Stimulated activated CD8-positive, alpha-beta memory T cell treated with anti-CD3 and anti-CD28 coated beads, Interleukin-12 subunit alpha, Interleukin-12 subunit beta, amount 100 ng/mL, for 24 hours (primary cell): ENCODE data around the gene PFKFB3.
"Not testable (repeated sequence)": the region's sequence is repeated elsewhere in the genome, so short reads cannot be mapped to it uniquely, and the experiment has no call there.

Experiments used
- DNase-seq: peaks from one replicate; pipeline ENCODE4 v3.0.0-alpha.2; 2020; ENCODE audit errors: extremely low read depth

Gene PFKFB3

DNA sequence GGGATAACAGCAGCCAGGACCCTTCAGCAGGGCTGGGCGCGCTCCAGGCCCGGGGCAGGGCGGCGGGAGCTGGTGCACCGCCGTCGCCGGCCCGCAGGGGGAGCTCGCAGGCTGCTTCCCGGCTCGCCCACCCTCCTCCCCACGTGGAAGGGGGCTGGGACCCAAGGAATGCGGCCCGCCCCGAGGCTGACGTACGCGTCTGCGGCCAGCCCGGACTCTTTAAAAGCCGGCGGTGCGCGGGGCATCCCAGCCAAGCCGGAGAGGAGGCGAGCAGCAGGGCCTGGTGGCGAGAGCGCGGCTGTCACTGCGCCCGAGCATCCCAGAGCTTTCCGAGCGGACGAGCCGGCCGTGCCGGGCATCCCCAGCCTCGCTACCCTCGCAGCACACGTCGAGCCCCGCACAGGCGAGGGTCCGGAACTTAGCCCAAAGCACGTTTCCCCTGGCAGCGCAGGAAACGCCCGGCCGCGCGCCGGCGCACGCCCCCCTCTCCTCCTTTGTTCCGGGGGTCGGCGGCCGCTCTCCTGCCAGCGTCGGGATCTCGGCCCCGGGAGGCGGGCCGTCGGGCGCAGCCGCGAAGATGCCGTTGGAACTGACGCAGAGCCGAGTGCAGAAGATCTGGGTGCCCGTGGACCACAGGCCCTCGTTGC is at the start of gene PFKFB3:
TSS of gene PFKFB3 (plus strand) at position 249 of the 647 bp plus-strand sequence. CDS start at position 578, 329 bp downstream.
- peak; percentile 68 for DNase-seq

DNA sequence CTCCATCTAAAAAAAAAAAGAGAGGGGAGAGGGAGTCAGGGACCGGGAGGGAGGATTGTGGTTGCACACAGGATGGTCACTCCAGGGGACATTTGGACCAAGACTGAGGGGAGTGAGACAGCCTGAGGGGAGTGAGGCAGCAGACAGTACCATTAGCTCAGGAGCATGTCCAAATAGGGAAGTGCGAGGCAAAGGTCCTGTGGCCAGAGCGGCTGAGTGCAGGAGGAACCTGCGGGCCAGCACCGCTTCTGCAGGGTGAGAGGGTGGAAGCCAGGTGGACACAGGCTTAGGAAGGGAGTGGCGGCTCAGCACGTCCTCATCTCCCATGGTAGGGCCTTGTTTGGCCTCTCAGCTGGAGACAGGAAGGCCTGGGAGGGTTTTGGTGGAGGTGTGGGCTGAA is 48.9 kb upstream of the PFKFB3 start:
- DNase-seq = no peak

DNA sequence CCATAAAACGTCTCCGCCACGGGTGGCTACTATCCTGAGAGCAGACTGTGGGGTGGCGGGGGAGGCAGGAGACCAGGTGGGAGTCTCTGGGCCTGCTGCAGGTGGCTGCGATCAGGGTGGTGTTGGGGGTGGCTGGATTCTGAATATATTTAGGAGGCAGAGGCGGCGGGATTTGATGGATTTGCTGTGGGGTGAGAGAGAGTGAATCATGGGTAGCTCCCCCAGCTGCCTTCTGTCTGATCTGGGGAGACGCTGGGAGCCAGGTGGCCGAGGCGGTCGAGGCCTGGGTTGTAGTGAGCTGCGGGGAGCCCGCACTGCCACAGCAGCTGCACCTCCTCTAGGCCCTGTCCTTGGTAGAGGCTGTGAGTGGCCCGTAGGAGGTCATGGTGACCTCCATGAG is 48.2 kb upstream of the PFKFB3 start:
- DNase-seq = no peak

DNA sequence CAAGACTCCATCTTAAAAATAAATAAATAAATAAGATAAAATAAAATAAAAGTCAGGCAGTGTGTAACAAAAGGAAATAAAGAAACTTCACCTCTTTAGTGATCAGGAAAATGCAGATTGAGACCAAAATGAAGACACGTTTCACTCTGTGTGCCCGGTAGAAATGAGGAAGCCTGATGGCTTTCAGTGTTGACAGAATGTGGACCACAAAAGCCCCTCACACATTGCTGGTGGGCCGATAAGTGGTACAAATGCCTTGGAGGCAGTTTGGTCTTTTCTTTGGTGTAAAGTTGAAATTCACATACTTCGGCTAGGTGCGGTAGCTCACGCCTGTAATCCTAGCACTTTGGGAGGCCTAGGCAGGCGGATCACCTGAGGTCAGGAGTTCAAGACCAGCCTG is 44.5 kb upstream of the PFKFB3 start:
- no peak for DNase-seq

DNA sequence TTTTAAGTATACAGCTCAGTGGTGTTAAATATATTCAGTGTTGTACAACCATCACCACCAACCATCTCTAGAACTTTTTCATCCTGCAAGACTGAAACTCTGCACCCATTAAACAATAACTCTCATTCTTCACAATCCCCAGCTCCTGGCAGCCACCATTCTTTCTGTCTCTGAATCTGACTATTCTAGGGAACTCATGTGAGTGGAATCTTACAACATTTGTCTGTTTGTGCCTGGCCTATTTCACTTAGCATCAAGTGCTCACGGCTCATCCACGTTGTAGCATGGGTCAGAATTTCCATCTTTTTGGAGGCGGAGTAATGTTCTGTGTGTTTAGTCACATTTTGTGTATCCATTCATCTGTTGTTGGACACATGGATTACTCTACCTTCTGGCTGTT is 40.8 kb upstream of the PFKFB3 start:
- DNase-seq = no peak

DNA sequence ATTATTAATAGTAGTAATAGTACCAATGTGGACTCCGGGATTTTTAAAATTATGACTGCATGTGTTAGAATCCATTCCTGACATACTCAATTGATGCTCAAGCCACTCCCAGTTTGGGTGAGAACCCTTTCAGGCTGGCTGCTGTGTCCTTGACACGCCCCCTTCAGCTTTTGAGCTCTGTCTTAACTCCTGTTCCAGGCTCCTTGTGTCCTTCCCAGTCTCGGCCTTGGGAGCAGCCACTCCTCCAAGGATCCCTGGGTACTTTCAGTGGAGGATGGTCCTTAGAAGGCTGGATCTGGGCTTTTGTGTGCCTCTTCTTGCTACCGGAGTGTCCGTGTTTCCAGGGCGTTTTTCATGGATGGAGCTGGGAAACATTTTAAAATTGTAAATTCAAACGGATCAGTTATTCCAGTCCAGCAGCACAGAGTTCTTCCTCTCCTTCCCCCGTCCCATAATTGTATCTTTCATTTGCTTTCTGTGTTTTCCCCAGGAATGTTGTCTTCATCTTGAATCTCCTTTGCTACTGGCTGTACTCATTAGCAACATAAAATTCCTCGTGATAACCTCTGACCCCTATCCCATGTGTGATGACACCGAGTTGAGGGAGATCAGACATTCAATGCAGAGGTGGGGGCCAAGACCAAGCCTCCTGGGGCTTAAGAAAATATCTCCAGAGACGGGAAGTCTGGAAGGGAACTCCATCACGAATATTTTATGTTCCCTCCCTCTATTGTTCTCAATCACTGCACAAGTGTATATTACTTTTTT is 40.0 kb upstream of the PFKFB3 start:
- no peak for DNase-seq

DNA sequence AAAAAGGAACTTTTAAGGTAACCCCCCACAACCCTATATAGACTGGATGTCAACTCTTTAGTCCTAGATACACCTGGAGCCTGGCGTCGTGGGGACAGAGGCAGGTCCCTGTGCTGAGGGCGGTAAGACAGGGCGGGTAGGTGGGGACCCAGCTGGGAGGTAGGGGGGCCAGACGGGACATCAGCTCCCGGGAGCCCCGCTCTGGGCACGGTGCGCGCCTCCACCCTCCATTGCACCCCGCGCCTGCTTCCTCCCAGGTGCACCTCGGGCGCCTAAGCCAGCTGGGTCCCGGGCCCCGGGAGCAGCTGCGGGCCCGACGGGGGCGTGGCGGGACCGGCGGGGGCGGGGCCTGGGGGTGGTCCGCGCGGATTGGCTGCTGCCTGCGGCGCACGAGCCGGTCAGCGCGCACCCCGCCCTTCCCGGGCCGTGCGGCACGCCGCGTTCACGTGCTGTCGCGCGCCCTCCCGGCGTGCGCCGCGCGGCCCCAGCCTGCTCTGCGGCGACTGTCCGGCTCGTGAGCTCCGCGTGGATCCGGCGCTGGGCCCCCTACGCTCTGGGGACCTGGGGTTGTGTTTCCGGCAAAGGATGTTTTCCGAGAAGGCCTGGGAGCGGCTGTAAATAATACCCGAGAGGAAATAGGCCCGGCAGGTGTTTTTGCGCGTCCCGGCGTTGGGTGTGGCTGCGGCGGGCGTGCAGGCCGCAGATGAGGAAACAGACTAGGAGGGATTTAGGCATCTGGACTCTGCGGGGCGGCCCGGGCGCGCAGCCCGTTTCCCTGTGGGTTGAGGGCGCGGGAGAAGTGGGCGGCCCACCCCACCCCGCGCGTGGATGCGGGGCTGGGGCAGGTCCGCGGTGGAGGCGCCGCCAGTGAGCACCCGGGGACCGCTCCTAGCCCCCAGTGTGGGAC is 39.1 kb upstream of the PFKFB3 start:
- peak; percentile 87 for DNase-seq

DNA sequence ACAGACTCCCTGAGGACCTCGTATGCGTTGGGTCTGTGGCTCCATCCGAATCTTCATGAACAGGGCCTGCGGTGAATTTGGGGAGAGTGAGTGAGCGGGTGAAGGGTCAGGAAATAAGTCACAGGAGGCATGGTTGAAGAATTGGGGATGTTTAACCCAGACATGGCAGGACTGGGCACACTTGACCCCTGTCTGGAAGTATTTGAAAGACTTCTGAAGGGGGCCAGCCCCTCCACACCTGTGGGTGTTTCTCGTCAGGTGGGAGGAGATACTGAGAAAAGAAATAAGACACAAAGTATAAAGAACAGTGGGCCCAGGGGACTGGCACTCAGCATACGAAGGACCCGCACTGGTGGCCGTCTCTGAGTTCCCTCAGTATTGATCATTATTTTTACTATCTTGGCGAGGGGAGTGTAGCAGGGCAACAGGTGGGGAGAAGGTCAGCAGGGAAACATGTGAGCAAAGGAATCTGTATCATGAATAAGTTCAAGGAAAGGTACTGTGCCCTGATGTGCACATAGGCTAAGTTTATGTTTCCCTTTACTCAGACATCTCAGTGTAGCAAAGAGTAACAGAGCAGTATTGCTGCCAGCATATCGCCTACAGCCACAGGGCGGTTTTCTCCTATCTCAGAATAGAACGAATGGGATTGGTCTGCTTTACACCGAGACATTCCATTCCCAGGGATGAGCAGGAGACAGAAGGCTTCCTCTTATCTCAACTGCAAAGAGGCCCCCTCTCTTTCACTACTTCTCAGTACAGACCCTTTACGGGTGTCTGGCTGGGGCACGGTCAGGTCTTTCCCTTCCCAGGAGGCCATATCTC is 38.2 kb upstream of the PFKFB3 start:
- no peak for DNase-seq

DNA sequence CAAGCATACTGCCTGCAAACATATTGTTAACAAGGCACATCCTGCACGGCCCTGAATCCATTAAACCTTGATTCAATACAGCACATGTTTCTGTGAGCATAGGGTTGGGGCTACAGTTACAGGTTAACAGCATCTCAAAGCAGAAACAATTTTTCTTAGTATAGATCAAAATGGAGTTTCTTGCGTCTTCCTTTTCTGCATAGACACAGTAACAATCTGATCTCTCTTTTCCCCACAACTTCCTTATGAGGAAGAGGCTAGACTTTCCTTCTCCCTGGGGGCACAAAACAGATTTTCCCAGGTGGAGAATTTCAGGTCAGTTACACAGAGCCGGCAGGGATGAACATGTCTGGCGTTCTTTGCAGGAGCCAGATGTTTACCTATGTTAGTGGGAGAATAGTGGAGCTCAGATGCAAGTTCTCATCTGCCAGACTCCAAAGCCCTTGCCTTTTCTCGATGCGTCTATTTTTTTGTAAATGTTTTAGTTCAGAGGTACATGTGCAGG is 37.5 kb upstream of the PFKFB3 start:
- no peak for DNase-seq

DNA sequence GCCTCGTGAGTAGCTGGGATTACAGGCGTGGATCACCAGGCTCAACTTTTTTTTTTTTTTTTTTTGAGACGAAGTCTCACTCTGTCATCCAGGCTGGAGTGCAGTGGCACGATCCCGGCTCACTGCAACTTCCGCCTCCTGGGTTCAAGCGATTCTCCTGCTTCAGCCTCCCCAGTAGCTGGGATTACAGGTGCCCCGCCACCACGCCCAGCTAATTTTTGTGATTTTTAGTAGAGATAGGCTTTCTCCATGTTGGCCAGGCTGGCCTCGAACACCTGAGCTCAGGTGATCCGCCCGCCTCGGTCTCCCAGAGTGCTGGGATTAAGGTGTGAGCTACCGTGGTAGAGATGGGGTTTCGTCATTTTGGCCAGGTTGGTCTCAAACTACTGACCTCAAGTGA is 36.8 kb upstream of the PFKFB3 start:
- DNase-seq = not testable (repeated sequence)

DNA sequence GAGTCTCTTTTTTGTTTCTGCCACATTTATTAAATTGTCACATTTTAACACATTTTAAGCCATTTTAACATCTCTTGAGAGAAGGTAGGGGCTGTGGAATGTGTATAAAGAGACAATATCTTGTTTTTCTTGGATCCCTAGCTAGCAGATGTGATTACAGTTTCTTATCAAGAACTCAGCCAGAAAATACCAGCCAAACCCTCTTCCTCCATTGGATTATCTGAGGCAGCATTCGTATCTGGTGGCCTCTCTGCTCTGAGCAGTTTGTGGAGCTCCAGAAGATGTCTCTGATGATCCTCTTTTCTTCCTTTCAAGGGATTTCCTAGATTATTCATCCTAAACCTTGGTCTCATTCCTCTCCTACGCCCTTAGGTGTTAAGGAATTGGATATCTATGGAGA is 35.3 kb upstream of the PFKFB3 start:
- DNase-seq = no peak

DNA sequence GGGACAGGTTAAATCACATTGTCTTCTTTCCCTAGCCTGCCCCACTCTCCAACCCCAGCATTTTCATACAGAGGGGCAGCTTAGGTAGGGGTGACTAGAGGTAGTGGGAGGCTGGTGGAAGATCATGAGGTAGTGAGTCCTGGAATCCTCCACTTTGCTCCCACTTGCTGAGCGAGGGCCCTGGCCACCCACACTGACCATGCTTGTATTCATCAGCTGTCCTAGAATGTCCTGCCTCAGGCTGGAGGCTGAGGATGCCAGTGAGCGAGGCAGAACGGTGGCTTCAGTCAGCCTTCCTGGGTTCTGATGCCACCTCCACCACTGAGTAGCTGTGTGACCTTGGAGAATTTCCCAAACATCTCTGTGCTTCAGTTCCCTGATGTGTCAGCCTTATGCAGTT is 34.6 kb upstream of the PFKFB3 start:
- no peak for DNase-seq

DNA sequence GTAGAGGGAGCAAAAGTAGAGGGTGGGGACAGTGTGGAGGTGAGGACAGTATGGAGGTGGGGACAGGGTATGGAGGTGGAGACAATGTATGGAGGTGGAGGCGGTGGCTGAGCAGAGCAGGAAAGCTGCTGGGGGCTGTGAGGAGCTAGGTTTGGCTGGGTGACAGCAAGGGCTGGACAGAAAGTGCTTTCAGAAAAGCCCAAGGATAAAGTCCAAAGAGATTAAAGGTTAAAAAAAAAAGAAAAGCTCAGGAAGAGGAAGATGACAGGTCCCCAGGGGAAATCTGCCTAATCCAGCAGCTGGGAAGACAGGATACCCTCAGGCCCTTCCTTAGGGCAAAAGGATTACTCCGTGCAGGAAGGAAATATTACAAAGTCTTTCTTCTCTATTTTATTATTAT is 32.1 kb upstream of the PFKFB3 start:
- no peak for DNase-seq

DNA sequence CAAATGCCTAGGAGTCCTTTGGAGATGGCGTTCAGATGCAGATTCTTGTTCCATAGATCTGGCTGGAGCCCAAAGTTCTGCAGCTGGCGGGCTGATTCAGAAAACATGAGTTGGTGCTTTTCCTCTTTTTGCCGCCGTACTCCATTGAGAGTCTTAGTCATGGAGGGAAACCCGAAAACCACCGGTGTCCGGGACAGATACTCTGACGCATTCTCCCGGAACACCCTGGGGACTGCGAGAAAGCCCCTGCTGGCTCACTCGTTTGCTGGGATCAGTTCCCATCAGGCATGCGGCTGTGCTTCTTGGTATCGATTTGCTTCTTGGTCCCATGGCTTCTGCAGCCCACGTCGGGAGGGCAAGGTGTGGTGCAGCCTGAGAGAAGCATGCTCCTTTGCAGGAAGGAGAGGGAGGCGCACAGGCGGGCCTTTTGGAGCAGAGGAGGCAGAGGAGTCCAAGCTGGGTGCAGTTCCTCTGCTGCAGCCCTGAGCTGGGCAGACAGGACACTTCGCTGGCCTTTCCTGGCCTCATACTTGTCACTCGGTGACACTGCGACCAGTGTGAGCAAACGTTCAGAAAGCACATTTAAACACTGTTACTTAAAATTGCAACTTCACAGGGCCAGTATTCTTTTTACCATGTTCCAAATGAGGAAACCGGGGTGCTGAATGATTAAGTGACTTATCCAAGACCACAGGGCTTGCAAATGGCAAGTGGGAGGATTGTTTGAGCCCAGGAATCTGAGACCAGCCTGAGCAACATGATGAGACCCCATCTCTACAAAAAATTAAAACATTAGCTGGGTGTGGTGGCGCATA is 30.6 kb upstream of the PFKFB3 start:
- no peak for DNase-seq

DNA sequence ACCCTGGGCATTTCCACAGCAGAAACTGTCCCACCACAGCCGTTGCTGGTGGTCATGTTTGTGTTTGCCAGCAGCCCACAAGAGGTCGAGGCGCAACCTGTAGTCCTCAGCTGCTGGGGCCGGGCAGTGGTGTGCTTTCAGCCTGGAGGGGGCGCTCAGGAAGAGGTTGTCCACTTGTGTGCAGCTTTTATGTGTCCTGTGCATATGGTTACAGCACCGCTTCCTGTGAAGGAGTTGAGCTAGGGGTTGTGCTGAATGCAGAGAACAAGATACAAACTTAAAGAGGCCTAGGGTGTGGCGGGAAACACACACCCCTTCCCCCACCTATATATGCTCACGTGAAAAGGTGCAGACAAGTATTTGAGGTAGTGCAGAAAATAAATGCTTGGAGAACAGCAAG is 29.5 kb upstream of the PFKFB3 start:
- DNase-seq = no peak

DNA sequence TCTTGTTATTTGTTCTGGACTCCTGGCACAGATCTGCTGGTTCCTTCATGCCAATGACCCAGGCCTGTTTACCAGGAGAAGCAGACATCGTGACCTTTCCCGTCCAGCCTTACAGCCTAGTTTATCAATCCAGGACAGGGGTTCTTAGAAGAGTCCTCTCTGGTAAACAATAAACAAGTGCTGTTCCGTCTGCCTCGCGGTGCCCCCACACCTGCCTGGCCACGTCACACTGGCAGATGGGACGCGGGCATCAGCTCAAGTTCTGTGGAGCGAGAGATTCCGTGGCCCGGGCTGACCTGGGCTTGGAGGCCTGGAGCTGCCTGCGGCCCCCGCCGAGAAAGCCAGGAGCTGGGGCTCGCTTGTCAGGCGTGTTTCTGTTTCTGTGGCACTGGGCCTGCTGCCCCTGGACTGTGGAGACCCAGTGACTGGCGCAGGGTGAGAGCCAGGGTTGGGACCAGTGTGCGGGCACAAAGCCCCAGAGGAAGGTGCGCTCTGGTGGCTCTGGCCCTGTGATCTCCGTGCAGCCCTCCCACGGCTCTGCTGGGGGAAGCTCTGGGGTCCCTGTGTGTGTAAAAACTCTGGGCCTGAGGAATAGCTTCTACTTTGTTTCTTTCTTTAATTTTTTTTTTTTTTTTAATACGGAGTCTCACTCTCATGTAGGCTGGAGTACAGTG is 28.4 kb upstream of the PFKFB3 start:
- no peak for DNase-seq

DNA sequence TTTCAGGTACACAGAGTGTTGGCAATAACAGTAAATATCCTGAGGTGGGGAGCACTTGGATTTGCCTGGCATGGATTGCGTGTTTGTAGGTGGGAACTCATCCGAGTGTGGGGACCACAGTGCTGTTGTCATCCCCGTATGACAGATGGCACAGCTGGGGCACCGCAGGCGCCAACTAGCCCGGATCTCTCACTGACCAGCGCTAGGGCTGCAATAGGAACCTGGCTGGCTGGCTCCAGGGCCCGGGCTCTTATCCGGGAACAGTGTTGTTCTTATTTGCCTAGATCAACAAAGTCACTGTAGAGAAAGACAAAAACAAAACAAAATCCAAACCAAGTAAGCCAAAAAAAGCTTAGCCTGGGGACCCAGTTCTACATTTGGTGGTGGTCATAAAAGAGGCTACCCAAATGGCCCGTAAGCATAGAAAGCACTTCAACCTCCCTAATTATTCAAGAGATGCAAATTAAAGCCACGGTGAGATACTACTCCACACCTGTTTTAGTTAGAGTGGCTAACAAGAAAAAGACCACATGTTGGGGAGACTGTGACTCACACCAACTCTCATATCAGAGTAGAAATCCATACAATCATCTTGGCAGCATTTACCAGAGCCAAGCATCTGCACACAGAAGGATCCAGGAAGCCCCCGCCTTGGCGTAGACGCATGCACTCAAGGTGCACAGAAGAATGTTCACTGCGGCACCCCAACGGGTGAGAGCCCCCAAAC is 27.2 kb upstream of the PFKFB3 start:
- DNase-seq = no peak

DNA sequence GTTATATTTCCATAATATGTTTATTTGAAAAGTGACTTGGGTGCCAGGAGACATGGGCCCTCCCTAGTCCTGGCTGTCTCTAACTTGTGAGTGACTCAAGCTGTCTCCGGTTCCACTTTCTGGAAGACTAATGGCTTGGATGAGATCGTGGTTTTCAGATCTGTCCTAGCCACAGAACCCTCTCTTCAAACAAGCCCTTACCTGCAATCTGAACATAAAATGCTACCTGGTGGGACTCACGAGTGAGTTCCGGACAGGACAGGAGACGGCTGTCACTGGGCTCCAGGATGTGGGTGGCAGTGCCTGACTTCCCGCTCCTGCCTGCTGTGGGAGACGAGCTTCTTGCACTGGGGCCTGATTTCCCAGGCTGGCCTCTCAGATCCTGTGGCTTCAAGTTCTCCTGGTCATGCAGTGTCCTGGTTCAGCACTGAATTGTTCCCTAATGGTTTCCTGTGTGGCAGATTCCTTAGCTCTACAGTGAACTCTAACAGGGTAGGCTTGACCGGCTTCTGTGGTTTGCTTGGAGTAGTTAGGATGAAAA is 26.0 kb upstream of the PFKFB3 start:
- DNase-seq = no peak

DNA sequence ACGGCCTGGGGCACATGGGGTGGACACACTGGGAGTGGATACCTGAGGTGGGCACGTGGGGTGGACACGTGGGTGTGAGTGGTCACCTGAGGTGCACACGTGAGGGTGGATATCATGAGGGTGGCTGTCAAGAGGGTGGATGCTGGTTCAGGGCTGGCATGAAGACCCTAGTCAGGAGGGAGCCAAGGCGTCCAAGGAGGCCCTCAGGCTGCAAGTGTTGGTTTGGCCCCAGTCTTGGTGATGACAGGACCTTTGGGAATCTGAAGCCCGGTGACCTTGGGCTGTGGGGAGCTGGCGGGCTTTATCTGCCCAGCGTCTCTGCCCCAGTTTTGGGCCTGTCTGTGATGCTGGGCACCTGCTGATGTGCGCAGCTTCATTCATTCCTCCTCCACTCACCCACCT is 24.9 kb upstream of the PFKFB3 start:
- no peak for DNase-seq
